GM23338 (cell line): ENCODE results near the gene ACVRL1. TPM values are rescaled to one million over a fixed set of nuclear protein-coding genes. Genes with fewer than 3 reads are reported as not detected.

Experiments used
- ATAC-seq: fragments of 200-7000 bp; cut with Tn5 transposase; 3 replicates; pipeline ENCODE4 v1.9.1; 2020
- DNase-seq: peaks from one replicate; pipeline ENCODE4 v3.0.0-alpha.2; 2015; ENCODE audit warnings: low spot score
- H2AFZ ChIP-seq: fragments of 200-600 bp; sonication (generic); 2 replicates; pipeline ENCODE4 v1.8.0; 2016; ENCODE audit warnings: antibody characterized with exemption, mild to moderate bottlenecking, moderate library complexity
- H3F3A ChIP-seq: fragments of 200-600 bp; sonication (generic); replicated peaks from 2 replicates; pipeline ENCODE4 v1.8.0; 2017; ENCODE audit warnings: antibody characterized with exemption, mixed run types, low read depth
- H3K27ac ChIP-seq: fragments of 200-600 bp; sonication (generic); 2 replicates; pipeline ENCODE4 v1.6.1; 2016; ENCODE audit warnings: low read depth
- H3K27me3 ChIP-seq: fragments of 200-600 bp; sonication (generic); 2 replicates; pipeline ENCODE4 v1.8.0; 2016; ENCODE audit warnings: mild to moderate bottlenecking, mixed run types, moderate library complexity; ENCODE audit not compliant: insufficient read depth
- H3K36me3 ChIP-seq: fragments of 200-600 bp; sonication (generic); 2 replicates; pipeline ENCODE4 v1.8.0; 2016; ENCODE audit warnings: mild to moderate bottlenecking; ENCODE audit not compliant: insufficient read depth
- H3K4me1 ChIP-seq: fragments of 200-600 bp; sonication (generic); 2 replicates; pipeline ENCODE4 v1.8.0; 2016; ENCODE audit warnings: mild to moderate bottlenecking, moderate library complexity; ENCODE audit not compliant: insufficient read depth
- H3K4me2 ChIP-seq: fragments of 200-600 bp; sonication (generic); 2 replicates; pipeline ENCODE4 v1.7.1; 2017; ENCODE audit warnings: mixed run types
- H3K4me3 ChIP-seq: fragments of 200-600 bp; sonication (generic); 2 replicates; pipeline ENCODE4 v1.6.1; 2016; ENCODE audit warnings: mixed run types
- H3K79me2 ChIP-seq: fragments of 200-600 bp; sonication (generic); replicated peaks from 2 replicates; pipeline ENCODE4 v1.8.0; 2017; ENCODE audit warnings: mild to moderate bottlenecking; ENCODE audit not compliant: insufficient read depth
- H3K9me2 ChIP-seq: fragments of 200-600 bp; sonication (generic); 2 replicates; pipeline ENCODE4 v1.8.0; 2017; ENCODE audit not compliant: insufficient read depth
- H4K20me1 ChIP-seq: fragments of 200-600 bp; sonication (generic); replicated peaks from 2 replicates; pipeline ENCODE4 v1.8.0; 2017; ENCODE audit warnings: mild to moderate bottlenecking; ENCODE audit not compliant: insufficient read depth
- H3K27ac Mint-ChIP-seq: 2 replicates; pipeline ENCODE4 v1.8.0; 2020; ENCODE audit warnings: inconsistent platforms, mild to moderate bottlenecking, moderate library complexity, mixed read lengths
- H3K27me3 Mint-ChIP-seq: 3 replicates; pipeline ENCODE4 v1.8.0; 2022; ENCODE audit warnings: low read depth, mild to moderate bottlenecking, moderate library complexity, mixed read lengths, inconsistent platforms; ENCODE audit not compliant: insufficient read depth, poor library complexity
- H3K36me3 Mint-ChIP-seq: 3 replicates; pipeline ENCODE4 v1.8.0; 2021; ENCODE audit warnings: low read depth, mild to moderate bottlenecking, inconsistent platforms, moderate library complexity, mixed read lengths
- H3K4me1 Mint-ChIP-seq: 3 replicates; pipeline ENCODE4 v1.8.0; 2020; ENCODE audit warnings: mild to moderate bottlenecking, inconsistent platforms, mixed read lengths
- H3K4me3 Mint-ChIP-seq: 3 replicates; pipeline ENCODE4 v1.8.0; 2021; ENCODE audit warnings: moderate library complexity, mild to moderate bottlenecking, inconsistent platforms, mixed read lengths
- H3K9me3 Mint-ChIP-seq: 3 replicates; pipeline ENCODE4 v1.8.0; 2020; ENCODE audit warnings: moderate library complexity, mild to moderate bottlenecking, inconsistent platforms, mixed read lengths
- CREB1 ChIP-seq: fragments of 250-450 bp; sonication (Bioruptor Pico); IDR thresholded peaks from 2 replicates; pipeline ENCODE4 v1.5.0; 2020; ENCODE audit warnings: low read depth, mild to moderate bottlenecking, moderate library complexity
- ETS1 ChIP-seq: IDR thresholded peaks from 2 replicates; pipeline ENCODE4 v1.6.1; 2016; ENCODE audit warnings: antibody characterized with exemption
- EZH2 ChIP-seq: fragments of 200-600 bp; sonication (generic); IDR thresholded peaks from one replicate; pipeline ENCODE4 v1.8.0; 2017; ENCODE audit warnings: antibody characterized with exemption, mild to moderate bottlenecking, low read depth; ENCODE audit not compliant: unreplicated experiment
- EZH2phosphoT487 ChIP-seq: fragments of 200-600 bp; sonication (generic); IDR thresholded peaks from one replicate; pipeline ENCODE4 v1.8.1; 2018; ENCODE audit warnings: antibody characterized with exemption; ENCODE audit not compliant: unreplicated experiment
- REST ChIP-seq: IDR thresholded peaks from one replicate; pipeline ENCODE4 v1.6.1; 2018; ENCODE audit warnings: antibody characterized with exemption; ENCODE audit not compliant: unreplicated experiment
- STAT1 ChIP-seq: IDR thresholded peaks from one replicate; pipeline ENCODE4 v1.6.1; 2016; ENCODE audit warnings: antibody characterized with exemption; ENCODE audit not compliant: unreplicated experiment
- ZNF114 ChIP-seq: fragments of 250-450 bp; sonication (Bioruptor Pico); IDR thresholded peaks from 2 replicates; pipeline ENCODE4 v1.5.0; 2020; ENCODE audit warnings: mild to moderate bottlenecking, moderate library complexity
- ZNF331 ChIP-seq: fragments of 250-450 bp; sonication (Bioruptor Pico); IDR thresholded peaks from 2 replicates; pipeline ENCODE4 v1.5.0; 2020; ENCODE audit warnings: low read depth, mild to moderate bottlenecking, moderate library complexity
- ZNF462 ChIP-seq: fragments of 250-450 bp; sonication (Bioruptor Pico); IDR thresholded peaks from 2 replicates; pipeline ENCODE4 v1.5.0; 2020; ENCODE audit warnings: mild to moderate bottlenecking, moderate library complexity
- polyA plus RNA-seq: library from polyadenylated mRNA; unstranded; fragments of >200 nt; fragmentation: Nextera tagmentation; extraction: Ambion mirVana; gene quantifications from 2 replicates; pipeline ENCODE4 v1.2.1, GENCODE V29; 2016
- total RNA-seq: library from RNA; depleted of rRNA; stranded (reverse); fragments of >200 nt; shearing (Covaris generic); gene quantifications from 2 replicates; pipeline ENCODE4 v1.2.3, GENCODE V29; 2014

Gene ACVRL1
- total and polyA plus RNA-seq, 2 experiments from 2014 or later = 0.28 TPM; not detected in 1

- Histone ChIP-seq H3K4me1 (no peaks in the 10 kb centered on the region), H3K4me2 (no peak overlapping the region), H3K27ac (no peak overlapping the region), H3K36me3 (no peaks in the 10 kb centered on the region), H2AFZ (no peak overlapping the region), H3K9me2 (no peaks in the 10 kb centered on the region), H4K20me1 (peaks cover 26% of the 10 kb centered on the region), H3K4me3 (no peak overlapping the region), H3K27me3 (peaks cover 17% of the 10 kb centered on the region), H3F3A (0 out of 2 replicates have a peak, but pooled peaks cover 4% of the 10 kb centered on the region), H3K79me2 (peaks cover 42% of the 10 kb centered on the region)
- ATAC-seq (no peak), DNase-seq (no peak)
- no peaks in the 10 kb centered on the region for H3K27me3 Mint-ChIP-seq
- no peak overlapping the region for H3K27ac Mint-ChIP-seq
- H3K9me3 Mint-ChIP-seq = no peaks in the 10 kb centered on the region
- H3K4me1 Mint-ChIP-seq = peaks cover 4% of the 10 kb centered on the region; the same call in 1 of the 3 replicates
- TF ChIP-seq EZH2phosphoT487 (no peak), REST (no peak), ZNF331 (CRISPR knock-in tag) (no peak)
- H3K36me3 Mint-ChIP-seq = peaks cover 7% of the 10 kb centered on the region; the same call in 2 of the 3 replicates
- H3K4me3 Mint-ChIP-seq = no peak overlapping the region
Measured at GRCh38 chr12:51959211-51959610, 51.9 kb downstream of the ACVRL1 start.

- H3K4me3 ChIP-seq = no peak overlapping the region
- no peak for DNase-seq
- Mint-ChIP-seq H3K4me1 (no peaks in the 10 kb centered on the region; the same call in 2 of the 3 replicates), H3K27ac (no peak overlapping the region), H3K4me3 (no peak overlapping the region), H3K9me3 (no peaks in the 10 kb centered on the region), H3K36me3 (peaks cover 7% of the 10 kb centered on the region; the same call in 2 of the 3 replicates), H3K27me3 (no peaks in the 10 kb centered on the region)
- no peak overlapping the region for H3K4me2 ChIP-seq
- no peak overlapping the region for H3K27ac ChIP-seq
- H3K4me1 ChIP-seq = no peaks in the 10 kb centered on the region
- H4K20me1 ChIP-seq = peaks cover 25% of the 10 kb centered on the region
- H3K36me3 ChIP-seq = no peaks in the 10 kb centered on the region
- no peak overlapping the region for H2AFZ ChIP-seq
- H3K79me2 ChIP-seq = peaks cover 40% of the 10 kb centered on the region
- peaks cover 10% of the 10 kb centered on the region for H3K27me3 ChIP-seq
- H3K9me2 ChIP-seq = no peaks in the 10 kb centered on the region
- no peaks in the 10 kb centered on the region for H3F3A ChIP-seq
- no peak for ATAC-seq
- no peak for TF ChIP-seq EZH2
- no peak for TF ChIP-seq ZNF462
- no peak for TF ChIP-seq ETS1
- TF ChIP-seq ZNF114 = no peak
- TF ChIP-seq CREB1 = no peak
- TF ChIP-seq STAT1 = no peak
- no peak for TF ChIP-seq EZH2phosphoT487
Measured at GRCh38 chr12:51959921-51960320, 52.6 kb downstream of the ACVRL1 start.
